Stomach (tissue), 4 donors: ENCODE data around the gene TTC34.
"Not testable (repeated sequence)": the region's sequence is repeated elsewhere in the genome, so short reads cannot be mapped to it uniquely, and the experiment has no call there.

Experiments used
- POLR2A ChIP-seq, 4 donors: fragments of 450-650 bp; IDR thresholded peaks; one replicate each; pipeline ENCODE4 v1.6.1; 2016; ENCODE audit warnings: antibody characterized with exemption in 4 of 4, control low read depth in 2 of 4, mild to moderate bottlenecking in 1 of 4, moderate library complexity in 1 of 4
- POLR2AphosphoS5 ChIP-seq, 3 donors: sonication (generic); formaldehyde crosslinking; IDR thresholded peaks; one replicate each; pipeline ENCODE4 v1.6.1; 2016; ENCODE audit warnings: antibody characterized with exemption in 3 of 3
- TF ChIP-seq, protein P1 (sequence below), 7 experiments: fragments of 450-650 bp in 4 of 7; fragments of 200-600 bp in 3 of 7; sonication (generic) in 3 of 7; IDR thresholded peaks; one replicate each; pipeline ENCODE4 v1.5.1; 2016 to 2019; ENCODE audit warnings: antibody characterized with exemption in 7 of 7, control low read depth in 2 of 7, mild to moderate bottlenecking in 1 of 7

DNA sequence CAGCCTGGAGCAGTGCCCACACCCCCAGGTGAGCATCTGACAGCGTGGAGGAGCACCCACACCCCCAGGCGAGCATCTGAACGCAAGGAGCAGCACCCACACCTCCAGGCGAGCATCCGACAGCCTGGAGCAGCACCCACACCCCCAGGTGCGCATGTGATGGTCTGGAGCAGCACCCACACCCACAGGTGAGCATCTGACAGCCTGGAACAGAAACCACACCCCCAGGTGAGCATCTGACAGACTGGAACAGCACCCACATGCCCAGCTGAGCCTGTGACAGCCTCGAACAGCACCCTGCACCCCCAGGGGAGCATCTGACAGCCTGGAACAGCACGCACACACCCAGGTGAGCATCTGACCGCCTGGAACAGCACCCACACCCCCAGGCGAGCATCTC is 46.9 kb downstream of the TTC34 start:
- not testable (repeated sequence) for TF ChIP-seq POLR2AphosphoS5, POLR2A (IDR thresholded peaks at IDR 0.05)
- TF ChIP-seq, protein P1, sequence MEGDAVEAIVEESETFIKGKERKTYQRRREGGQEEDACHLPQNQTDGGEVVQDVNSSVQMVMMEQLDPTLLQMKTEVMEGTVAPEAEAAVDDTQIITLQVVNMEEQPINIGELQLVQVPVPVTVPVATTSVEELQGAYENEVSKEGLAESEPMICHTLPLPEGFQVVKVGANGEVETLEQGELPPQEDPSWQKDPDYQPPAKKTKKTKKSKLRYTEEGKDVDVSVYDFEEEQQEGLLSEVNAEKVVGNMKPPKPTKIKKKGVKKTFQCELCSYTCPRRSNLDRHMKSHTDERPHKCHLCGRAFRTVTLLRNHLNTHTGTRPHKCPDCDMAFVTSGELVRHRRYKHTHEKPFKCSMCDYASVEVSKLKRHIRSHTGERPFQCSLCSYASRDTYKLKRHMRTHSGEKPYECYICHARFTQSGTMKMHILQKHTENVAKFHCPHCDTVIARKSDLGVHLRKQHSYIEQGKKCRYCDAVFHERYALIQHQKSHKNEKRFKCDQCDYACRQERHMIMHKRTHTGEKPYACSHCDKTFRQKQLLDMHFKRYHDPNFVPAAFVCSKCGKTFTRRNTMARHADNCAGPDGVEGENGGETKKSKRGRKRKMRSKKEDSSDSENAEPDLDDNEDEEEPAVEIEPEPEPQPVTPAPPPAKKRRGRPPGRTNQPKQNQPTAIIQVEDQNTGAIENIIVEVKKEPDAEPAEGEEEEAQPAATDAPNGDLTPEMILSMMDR (IDR thresholded peaks at IDR 0.05): not testable (repeated sequence)
